HG03064 (cell line): Measurements from ENCODE around the gene FASTK.
"Not testable (repeated sequence)": the region's sequence is repeated elsewhere in the genome, so short reads cannot be mapped to it uniquely, and the experiment has no call there.

ENCODE experiments used
- ATAC-seq: cut with Tn5 transposase; IDR thresholded peaks from one replicate; pipeline ENCODE4 v1.9.1; 2021; ENCODE audit warnings: low read depth; ENCODE audit not compliant: unreplicated experiment

FASTK gene

GRCh38 chr7:151032936-151033863 lies 47.4 kb downstream of the FASTK start:
- ATAC-seq = no peak

- no peak for ATAC-seq
Measured at GRCh38 chr7:151031011-151031410, 49.6 kb downstream of the FASTK start.

GRCh38 chr7:151028948-151029501 lies 51.6 kb downstream of the FASTK start:
- no peak for ATAC-seq

DNA sequence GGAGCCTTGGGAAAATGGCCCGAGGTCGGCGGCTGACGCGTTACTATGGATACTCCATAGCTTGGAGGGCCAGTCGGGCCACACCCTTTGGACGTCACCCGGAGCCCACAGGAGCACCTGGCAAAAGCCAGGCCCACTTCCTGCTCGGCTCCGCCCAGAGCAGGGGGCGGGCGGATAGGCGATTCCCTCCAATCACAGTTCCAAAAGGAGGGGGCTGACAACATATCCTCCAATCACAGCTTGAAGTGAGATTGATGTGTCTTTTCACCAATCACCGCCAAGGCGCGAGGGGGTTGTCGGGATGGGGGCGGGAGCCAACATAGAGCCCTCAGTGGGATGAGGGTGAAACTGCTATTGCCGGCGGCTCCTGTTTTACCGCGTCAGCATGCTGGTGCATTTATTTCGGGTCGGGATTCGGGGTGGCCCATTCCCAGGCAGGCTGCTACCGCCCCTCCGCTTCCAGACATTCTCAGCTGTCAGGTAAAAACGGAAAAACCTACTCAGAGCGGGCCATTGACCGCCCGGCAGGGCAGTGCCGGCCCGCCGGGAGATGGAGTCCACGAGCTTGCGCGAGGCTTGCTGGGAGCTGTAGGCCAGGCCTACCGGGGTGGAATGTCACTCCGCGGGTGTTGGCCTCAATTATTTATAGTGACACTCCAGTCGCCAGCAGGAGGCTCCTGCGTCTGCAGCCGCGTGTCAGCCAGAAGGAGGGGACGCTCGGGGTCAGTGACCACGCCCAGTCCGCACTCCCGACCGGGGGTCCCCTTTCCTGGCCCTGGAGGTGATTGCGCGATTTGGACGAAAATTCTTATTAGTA lies 52.3 kb downstream of the FASTK start, which contains the start of gene ABCB8:
ABCB8 (plus strand) TSS at position 320 of the 817 bp plus-strand sequence; CDS start at position 386, 66 bp downstream.
- peak; percentile 95 for ATAC-seq

DNA sequence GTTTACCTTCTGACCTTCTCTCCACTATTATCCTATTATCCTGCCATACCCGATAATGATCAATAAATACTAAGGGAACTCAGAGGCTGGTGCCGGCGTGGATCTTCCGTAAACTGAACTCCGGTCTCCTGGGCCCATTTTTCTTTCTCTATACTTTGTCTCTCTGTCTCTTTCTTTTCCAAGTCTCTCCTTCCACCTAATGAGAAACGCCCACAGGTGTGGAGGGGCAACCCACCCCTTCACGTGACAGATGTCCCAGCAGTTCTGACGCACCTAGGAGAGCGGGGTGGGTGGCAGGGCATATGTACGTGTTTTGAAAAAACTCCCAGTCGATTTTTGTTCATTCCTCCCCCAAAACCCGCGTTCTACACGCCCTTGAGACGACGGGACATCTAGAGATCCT lies 52.9 kb downstream of the FASTK start:
- ATAC-seq = not testable (repeated sequence)

DNA sequence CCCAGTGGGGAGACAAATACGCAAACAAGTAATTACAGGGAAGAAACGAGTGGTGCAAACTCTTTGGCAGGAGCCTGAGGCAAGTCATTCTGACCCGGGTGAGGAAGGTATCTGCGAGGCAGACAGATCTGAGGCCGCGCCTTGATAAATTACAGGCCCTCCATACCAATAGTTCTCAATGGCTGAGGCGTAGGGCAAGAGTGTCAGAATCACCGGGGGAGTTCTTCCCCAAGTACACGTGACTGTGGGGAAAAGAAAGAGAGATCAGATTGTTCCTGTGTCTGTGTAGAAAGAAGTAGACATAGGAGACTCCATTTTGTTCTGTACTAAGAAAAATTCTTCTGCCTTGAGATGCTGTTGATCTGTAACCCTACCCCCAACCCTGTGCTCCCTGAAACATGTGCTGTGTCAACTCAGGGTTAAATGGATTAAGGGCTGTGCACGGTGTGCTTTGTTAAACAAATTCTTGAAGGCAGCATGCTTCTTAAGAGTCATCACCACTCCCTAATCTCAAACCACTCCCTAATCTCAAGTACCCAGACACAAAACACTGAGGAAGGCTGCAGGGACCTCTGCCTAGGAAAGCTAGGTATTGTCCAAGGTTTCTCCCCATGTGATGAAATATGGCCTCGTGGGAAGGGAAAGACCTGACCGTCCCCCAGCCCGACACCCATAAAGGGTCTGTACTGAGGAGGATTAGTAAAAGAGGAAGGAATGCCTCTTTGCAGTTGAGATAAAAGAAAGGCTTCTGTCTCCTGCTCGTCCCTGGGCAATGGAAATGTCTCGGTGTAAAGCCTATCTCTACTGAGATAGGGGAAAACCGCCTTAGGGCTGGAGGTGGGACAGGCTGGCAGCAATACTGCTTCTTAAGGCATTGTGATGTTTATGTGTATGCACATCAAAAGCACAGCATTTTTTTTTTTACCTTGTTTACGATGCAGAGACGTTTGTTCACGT lies 53.6 kb downstream of the FASTK start:
- not testable (repeated sequence) for ATAC-seq
